HG02981 (cell line): Measurements from ENCODE around the gene GNL1.
"Not testable (repeated sequence)": the region's sequence is repeated elsewhere in the genome, so short reads cannot be mapped to it uniquely, and the experiment has no call there.

Source experiments
- ATAC-seq: cut with Tn5 transposase; IDR thresholded peaks from one replicate; pipeline ENCODE4 v1.9.1; 2021; ENCODE audit warnings: mild to moderate bottlenecking, moderate library complexity; ENCODE audit not compliant: unreplicated experiment

Gene GNL1

GRCh38 chr6:30500421-30501355 is 55.6 kb downstream of the GNL1 start:
- no peak for ATAC-seq

GRCh38 chr6:30498705-30499104 is 57.6 kb downstream of the GNL1 start:
- ATAC-seq: not testable (repeated sequence)

- ATAC-seq: no peak
These were observed 58.6 kb downstream of the GNL1 start for GRCh38 chr6:30497714-30498113.

GRCh38 chr6:30497261-30497599 is 59.1 kb downstream of the GNL1 start:
- not testable (repeated sequence) for ATAC-seq

GRCh38 chr6:30495993-30496392 is 60.3 kb downstream of the GNL1 start:
- ATAC-seq: no peak

GRCh38 chr6:30495060-30495459 is 61.2 kb downstream of the GNL1 start:
- ATAC-seq: not testable (repeated sequence)

GRCh38 chr6:30494291-30494861 is 61.9 kb downstream of the GNL1 start:
- ATAC-seq: no peak

GRCh38 chr6:30493643-30494250 is 62.5 kb downstream of the GNL1 start:
- ATAC-seq: no peak

- no peak for ATAC-seq
These were observed 64.0 kb downstream of the GNL1 start for GRCh38 chr6:30491991-30492952.
